Keratinocyte (primary cell): ENCODE results near the gene CCDC12.

Experiments used
- EZH2 ChIP-seq: IDR thresholded peaks from one replicate; pipeline ENCODE4 v1.6.1; 2012; ENCODE audit warnings: inconsistent platforms, mild to moderate bottlenecking, low read length, moderate library complexity
- TF ChIP-seq, protein P1 (sequence below), 3 experiments: IDR thresholded peaks in 1 of 3; conservative IDR thresholded peaks in 1 of 3; optimal IDR thresholded peaks in 1 of 3; 2 replicates in 2 of 3; 3 replicates in 1 of 3; pipeline versions ENCODE3 to v1.5.1; 2011; ENCODE audit warnings: low read length in 3 of 3, mild to moderate bottlenecking in 3 of 3, moderate library complexity in 2 of 3, control low read depth in 1 of 3, inconsistent platforms in 1 of 3; ENCODE audit not compliant: insufficient read depth in 2 of 3; ENCODE audit errors: extremely low read depth in 1 of 3

DNA sequence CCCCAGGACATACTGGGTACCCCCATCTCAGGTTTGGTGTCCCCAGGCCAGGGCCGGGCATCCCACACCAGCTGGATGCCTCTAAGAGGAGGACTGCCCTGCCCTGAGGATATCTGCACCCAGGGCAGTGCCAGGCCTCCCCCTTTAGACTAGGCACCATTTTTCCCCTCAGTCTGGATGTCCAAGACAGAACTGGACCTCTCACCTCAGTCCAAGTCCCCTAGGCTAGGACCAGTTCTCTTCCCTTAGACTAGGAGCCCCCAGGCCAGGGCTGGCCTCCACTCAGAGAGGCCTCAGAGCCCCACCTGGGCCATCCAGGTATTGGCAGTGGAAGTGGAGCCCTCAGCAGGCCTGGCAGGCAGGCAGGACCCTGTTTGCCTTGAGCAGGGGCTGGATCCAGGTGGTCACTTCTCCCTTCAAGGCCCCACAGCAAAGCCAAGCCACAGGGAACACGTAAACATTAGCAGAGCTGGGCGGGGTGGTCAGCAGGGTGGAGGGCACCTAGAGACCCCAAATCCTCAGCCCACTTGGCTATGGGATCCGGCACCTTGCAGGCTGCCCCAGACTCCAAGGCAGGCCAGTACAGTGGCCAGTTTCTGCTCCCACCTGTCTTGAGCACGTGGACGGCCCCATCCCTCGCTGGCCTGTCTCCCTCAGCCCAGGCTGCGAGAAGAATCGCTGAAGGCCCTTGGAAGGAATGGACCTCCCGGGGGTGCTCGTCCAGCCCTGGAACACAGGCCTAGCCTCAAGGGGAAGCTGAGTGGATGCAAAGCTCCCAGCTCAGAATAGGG, 70.7 kb downstream of the CCDC12 start:
- TF ChIP-seq, protein P1, sequence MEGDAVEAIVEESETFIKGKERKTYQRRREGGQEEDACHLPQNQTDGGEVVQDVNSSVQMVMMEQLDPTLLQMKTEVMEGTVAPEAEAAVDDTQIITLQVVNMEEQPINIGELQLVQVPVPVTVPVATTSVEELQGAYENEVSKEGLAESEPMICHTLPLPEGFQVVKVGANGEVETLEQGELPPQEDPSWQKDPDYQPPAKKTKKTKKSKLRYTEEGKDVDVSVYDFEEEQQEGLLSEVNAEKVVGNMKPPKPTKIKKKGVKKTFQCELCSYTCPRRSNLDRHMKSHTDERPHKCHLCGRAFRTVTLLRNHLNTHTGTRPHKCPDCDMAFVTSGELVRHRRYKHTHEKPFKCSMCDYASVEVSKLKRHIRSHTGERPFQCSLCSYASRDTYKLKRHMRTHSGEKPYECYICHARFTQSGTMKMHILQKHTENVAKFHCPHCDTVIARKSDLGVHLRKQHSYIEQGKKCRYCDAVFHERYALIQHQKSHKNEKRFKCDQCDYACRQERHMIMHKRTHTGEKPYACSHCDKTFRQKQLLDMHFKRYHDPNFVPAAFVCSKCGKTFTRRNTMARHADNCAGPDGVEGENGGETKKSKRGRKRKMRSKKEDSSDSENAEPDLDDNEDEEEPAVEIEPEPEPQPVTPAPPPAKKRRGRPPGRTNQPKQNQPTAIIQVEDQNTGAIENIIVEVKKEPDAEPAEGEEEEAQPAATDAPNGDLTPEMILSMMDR (optimal IDR thresholded peaks at IDR 0.05 in 1 of 3, IDR thresholded peaks at IDR 0.05 in 1 of 3, conservative IDR thresholded peaks at IDR 0.05 in 1 of 3; ENCODE audit: extremely low read depth in 1 of 3, insufficient read depth in 2 of 3, low read length in 3 of 3), result no peak
- TF ChIP-seq EZH2, result no peak
